ENCODE data around the gene PRKAG2.

GRCh38 chr7:151896086-151896485 is 19.2 kb upstream of the PRKAG2 start:
- no peak for TF ChIP-seq POLR2A (IDR thresholded peaks at IDR 0.05; ENCODE audit: low read length)
- no peak for TF ChIP-seq GATA1 (IDR thresholded peaks at IDR 0.05; ENCODE audit: low read depth, low read length)
